ENCODE data around the gene OSCAR. TPM values are rescaled to one million over a fixed set of nuclear protein-coding genes. Genes with fewer than 3 reads are reported as not detected.

OSCAR gene
- 1.1 and 1.2 TPM in 2 replicates for total RNA-seq

GRCh38 chr19:54100561-54100960, at the start of gene OSCAR:
OSCAR (minus strand) TSS chr19:54100803; CDS start chr19:54100792, 11 bp downstream.

DNA sequence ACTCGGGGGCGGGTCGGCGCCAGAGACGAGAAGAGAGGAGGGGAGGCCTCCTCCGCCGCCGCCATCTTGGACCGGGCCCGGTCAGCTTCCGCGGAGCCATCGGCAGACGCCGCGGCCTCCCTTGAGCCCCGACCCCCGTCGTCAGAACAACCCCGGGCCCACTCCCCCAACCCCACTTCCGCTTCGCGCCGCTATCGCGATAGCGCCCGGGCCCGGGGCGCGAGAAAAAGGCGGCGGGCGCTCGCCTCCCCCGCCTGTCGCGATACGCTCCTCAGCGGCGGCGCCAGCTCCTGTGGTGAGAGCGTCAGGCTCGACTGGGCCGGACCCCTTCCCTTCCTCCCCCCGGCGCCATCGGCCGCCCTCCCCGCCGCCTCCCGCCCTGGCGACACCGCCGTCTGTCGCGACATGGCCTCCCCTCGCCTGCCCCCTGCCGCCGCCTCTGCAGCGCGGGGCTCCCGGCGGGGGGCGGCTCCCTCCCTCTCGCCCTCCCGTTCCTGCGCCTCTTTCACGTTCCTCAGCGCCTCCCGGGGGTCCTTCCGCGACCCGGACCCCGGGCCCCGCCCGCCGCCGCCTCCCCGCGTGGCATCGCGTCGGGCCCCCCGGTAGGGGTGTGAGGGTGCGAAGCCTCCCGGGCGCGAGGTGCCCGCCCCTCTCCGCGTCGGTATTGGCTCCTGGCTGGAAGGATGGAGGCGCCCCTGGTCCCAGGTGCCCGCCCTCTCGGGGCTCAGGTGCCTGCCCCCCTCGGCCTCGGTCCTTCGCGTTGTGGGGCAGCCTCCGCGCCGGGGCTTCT, 37.3 kb upstream of the OSCAR start, which contains the start of gene CNOT3:
CNOT3 (plus strand) TSS at position 64 of the 790 bp plus-strand sequence. CDS start 5,217 bp downstream, outside the sequence.

GRCh38 chr19:54115109-54116063, 14.8 kb upstream of the OSCAR start, which contains the start of the genes PRPF31 and TFPT:
PRPF31 (plus strand) TSS chr19:54115754; CDS start chr19:54118279, 2,525 bp downstream.
TFPT (minus strand) TSS chr19:54115657; CDS start chr19:54115269, 388 bp downstream.

DNA sequence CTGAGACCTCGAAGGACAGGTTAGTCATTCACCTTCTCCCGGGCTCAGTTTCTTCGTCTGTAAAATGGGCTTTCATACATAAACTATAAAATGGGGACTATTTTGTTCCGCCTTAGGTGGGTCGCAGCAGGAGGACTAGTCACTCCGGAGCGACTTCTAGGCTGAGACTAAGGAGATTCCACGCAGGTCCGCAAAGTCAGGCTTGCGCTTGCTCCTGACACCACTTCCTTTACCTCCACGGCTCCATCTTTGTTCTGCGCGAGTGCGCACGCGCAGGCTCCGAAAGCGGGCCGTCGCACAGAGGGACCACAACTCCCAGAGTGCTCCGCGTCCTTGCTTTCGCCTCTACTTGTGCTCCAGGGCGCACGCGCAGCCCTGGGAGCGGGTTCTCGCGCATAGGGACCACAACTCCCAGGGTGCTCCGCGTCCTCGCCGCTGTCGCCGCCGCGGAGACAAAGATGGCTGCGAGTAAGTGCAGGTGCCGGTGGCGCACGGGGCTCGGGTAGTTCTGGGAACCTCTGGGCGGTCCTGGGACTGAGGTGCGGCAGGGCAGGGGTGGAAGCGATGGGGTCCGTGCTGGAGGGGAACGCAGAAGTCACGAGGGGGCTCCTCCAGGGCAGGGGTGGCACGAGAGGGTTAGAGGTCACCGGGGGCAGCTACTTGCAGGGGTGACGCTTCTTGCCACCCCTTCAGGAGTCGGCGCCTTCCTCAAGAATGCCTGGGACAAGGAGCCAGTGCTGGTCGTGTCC, 2.0 kb upstream of the OSCAR start, which contains the start of gene NDUFA3:
NDUFA3 (plus strand) TSS at position 435 of the 749 bp plus-strand sequence; CDS start at position 459, 24 bp downstream.

DNA sequence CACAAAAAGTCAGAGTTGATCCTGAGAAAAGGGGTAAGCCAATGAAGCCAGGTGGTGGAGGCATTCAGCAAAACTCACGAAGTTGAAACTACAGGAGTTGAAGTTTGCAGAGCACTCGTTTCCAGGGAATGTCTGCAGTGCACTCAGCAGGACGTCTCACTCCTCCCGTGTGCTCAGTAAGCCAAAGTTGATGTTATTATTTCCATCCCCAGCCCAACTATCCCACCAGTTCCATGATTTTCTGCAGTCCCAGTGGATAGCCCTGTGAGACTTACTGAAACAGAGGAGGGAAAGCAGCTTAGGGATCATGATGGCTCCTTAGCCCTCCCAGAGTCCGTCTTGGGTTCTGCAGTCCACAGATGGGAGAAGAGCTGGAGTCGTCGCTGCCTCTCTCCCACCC, 19.6 kb downstream of the OSCAR start, which contains the start of gene TARM1:
TARM1 (minus strand) TSS at position 334 of the 400 bp plus-strand sequence; CDS start at position 309, 25 bp downstream.

DNA sequence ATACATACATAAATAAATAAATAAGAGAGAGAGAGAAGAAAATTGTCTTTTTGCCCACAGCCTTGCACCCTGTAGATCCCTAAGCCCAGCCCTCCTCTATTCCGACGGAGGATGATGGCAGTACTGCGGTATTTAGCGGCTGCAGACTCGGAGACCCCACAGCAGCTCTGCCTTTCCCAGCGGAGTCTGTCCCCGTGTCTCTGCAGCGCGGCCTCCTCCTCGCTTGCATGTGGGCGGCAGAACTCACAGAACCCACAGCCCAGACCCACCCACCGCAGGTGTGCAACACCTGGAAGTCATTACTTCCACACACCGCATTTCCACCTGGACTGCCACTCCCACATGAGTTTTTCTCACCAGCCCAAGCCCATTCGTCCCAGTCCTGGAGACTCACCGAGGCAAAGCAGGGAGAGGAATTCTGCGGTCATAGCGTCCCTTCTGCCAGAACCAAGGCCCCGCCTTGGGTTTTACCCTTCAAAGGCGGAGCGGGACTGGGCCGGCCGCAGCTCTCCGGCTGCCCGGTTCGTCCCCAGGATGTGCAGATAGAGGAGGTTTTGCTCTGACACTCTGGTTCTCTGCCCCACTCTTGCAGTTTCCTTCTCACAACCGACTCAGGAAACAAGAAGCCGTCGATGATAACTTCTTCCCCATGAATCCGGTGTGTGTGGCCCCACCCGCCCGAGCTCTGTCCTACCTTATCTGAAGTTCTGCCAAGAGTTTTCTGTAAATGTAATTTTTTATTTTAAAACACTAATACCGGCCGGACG, 37.1 kb downstream of the OSCAR start, which contains the start of gene VSTM1:
VSTM1 (minus strand) TSS at position 548 of the 767 bp plus-strand sequence; CDS start at position 428, 120 bp downstream.

Other genes with a start within 250 kb of the OSCAR start
- gene MYADM, start 232.9 kb downstream of the OSCAR start, total RNA-seq: 8.5 and 15.3 TPM in 2 replicates
- gene PRKCG, start 218.6 kb downstream of the OSCAR start, total RNA-seq: under 0.01 and 0.28 TPM in 2 replicates
- 0.77 and 2.8 TPM in 2 replicates for gene CACNG7, start 191.5 kb downstream of the OSCAR start, total RNA-seq
- 0.56 and 1.5 TPM in 2 replicates for gene CACNG8, start 137.9 kb downstream of the OSCAR start, total RNA-seq
- gene CACNG6, start 109.2 kb downstream of the OSCAR start, total RNA-seq: 1.7 and 1.9 TPM in 2 replicates
- gene VSTM1, start 36.9 kb downstream of the OSCAR start, total RNA-seq: not detected in 2 replicates
- gene TARM1, start 19.4 kb downstream of the OSCAR start, total RNA-seq: not detected in 2 replicates
- 11.3 and 15.3 TPM in 2 replicates for gene NDUFA3, start 2.1 kb upstream of the OSCAR start, total RNA-seq
- 13.5 and 24.0 TPM in 2 replicates for gene TFPT, start 14.9 kb upstream of the OSCAR start, total RNA-seq
- 44.5 and 79.0 TPM in 2 replicates for gene PRPF31, start 15.0 kb upstream of the OSCAR start, total RNA-seq
- gene CNOT3, start 37.0 kb upstream of the OSCAR start, total RNA-seq: 4.5 and 8.4 TPM in 2 replicates
- 5.1 and 9.0 TPM in 2 replicates for gene LENG1, start 58.9 kb upstream of the OSCAR start, total RNA-seq
- gene TMC4, start 72.4 kb upstream of the OSCAR start, total RNA-seq: 0.38 and 1.4 TPM in 2 replicates
- gene MBOAT7, start 88.8 kb upstream of the OSCAR start, total RNA-seq: 45.7 and 48.3 TPM in 2 replicates
- gene TSEN34, start 90.5 kb upstream of the OSCAR start, total RNA-seq: 76.5 and 88.8 TPM in 2 replicates
- gene RPS9, start 100.1 kb upstream of the OSCAR start, total RNA-seq: 1,445 and 1,908 TPM in 2 replicates
- not detected in 2 replicates for gene LILRB3, start 122.2 kb upstream of the OSCAR start, total RNA-seq
- gene LILRA6, start 142.0 kb upstream of the OSCAR start, total RNA-seq: not detected in 2 replicates
- gene LILRB5, start 156.5 kb upstream of the OSCAR start, total RNA-seq: not detected in 2 replicates
- gene LILRB2, start 180.3 kb upstream of the OSCAR start, total RNA-seq: not detected in 2 replicates
- not detected in 2 replicates for gene LILRA5, start 212.4 kb upstream of the OSCAR start, total RNA-seq
- gene LILRA4, start 238.4 kb upstream of the OSCAR start, total RNA-seq: not detected in 2 replicates

Measured in regular cardiac myocyte (primary cell).